K562 (cell line): ENCODE results near the gene TCOF1. TPM values are rescaled to one million over a fixed set of nuclear protein-coding genes. Genes with fewer than 3 reads are reported as not detected.

Source experiments
- ATAC-seq: fragments of 200-7000 bp; cut with Tn5 transposase; 3 replicates; pipeline ENCODE4 v1.9.1; 2020; ENCODE audit warnings: moderate library complexity
- BruUV-seq: library from RNA; stranded (reverse); fragments of 400-500 nt; replicated peaks from 2 replicates; lab custom pipeline; 2021; lab: Mats Ljungman, UMichigan
- CTCF ChIA-PET: fragments of 300-600 bp; formaldehyde crosslinking; extraction: SDS; loops from one replicate; lab custom pipeline; 2021; ENCODE audit warnings: low intra/inter-chr PET ratio; lab: Yijun Ruan, JAX
- POLR2A ChIA-PET: fragments of 300-600, 350-650 bp; sonication (Branson Sonifier 250); formaldehyde crosslinking; extraction: SDS; loops from one replicate; lab custom pipeline; 2021; ENCODE audit warnings: antibody characterized with exemption, inconsistent platforms; lab: Yijun Ruan, JAX
- DNase-seq, 4 experiments: peaks; one replicate each; pipeline versions ENCODE4 v3.0.0 to v3.0.0-alpha.2; 2011 to 2018; ENCODE audit warnings: low spot score in 3 of 4, mixed read lengths in 3 of 4; ENCODE audit errors: extremely low read depth in 1 of 4
- FAIRE-seq: peaks from 2 replicates; lab custom pipeline; 2011; peaks lifted over from hg19 to GRCh38; lab: Jason Lieb, UNC
- H2AFZ ChIP-seq: 2 replicates; pipeline ENCODE4 v1.6.0; 2011; ENCODE audit warnings: low read depth, low read length, control low read depth, inconsistent platforms
- H3K27ac ChIP-seq: fragments of 200-600 bp; 3 replicates; pipeline ENCODE4 v1.8.0; 2011; ENCODE audit warnings: low read depth, mild to moderate bottlenecking, control low read depth, inconsistent platforms, low read length, moderate library complexity, mixed read lengths; ENCODE audit errors: extremely low read depth
- H3K27me3 ChIP-seq, 2 experiments: fragments of 300-600 bp in 1 of 2; 2 replicates in 1 of 2; 3 replicates in 1 of 2; pipeline versions ENCODE4 v1.6.0 to v1.8.0; 2011; ENCODE audit warnings: inconsistent platforms in 2 of 2, low read length in 2 of 2, mild to moderate bottlenecking in 1 of 2, mixed read lengths in 1 of 2, moderate library complexity in 1 of 2; ENCODE audit not compliant: control insufficient read depth in 2 of 2, insufficient read depth in 2 of 2
- H3K36me3 ChIP-seq: fragments of 300-600 bp; 3 replicates; pipeline ENCODE4 v1.8.0; 2011; ENCODE audit warnings: mild to moderate bottlenecking, low read length, inconsistent platforms; ENCODE audit not compliant: control insufficient read depth, insufficient read depth
- H3K4me1 ChIP-seq, 2 experiments: fragments of 200-600 bp in 1 of 2; replicated peaks in 1 of 2; 2 replicates in 1 of 2; 3 replicates in 1 of 2; pipeline versions ENCODE4 v1.5.1 to v1.8.0; 2011; ENCODE audit warnings: inconsistent platforms in 2 of 2, low read length in 2 of 2, mild to moderate bottlenecking in 1 of 2, mixed read lengths in 1 of 2, moderate library complexity in 1 of 2; ENCODE audit not compliant: control insufficient read depth in 2 of 2, insufficient read depth in 2 of 2
- H3K4me2 ChIP-seq: 2 replicates; pipeline ENCODE4 v1.6.1; 2011; ENCODE audit warnings: low read length, control low read depth, inconsistent platforms, mixed read lengths; ENCODE audit not compliant: insufficient read depth
- H3K4me3 ChIP-seq: fragments of 200-600 bp; sonication (generic), shearing (Covaris generic); 2 replicates; pipeline ENCODE4 v1.5.1; 2016; ENCODE audit warnings: control low read depth, inconsistent platforms
- H3K79me2 ChIP-seq: fragments of 200-600 bp; 3 replicates; pipeline ENCODE4 v1.8.0; 2011; ENCODE audit warnings: low read length, inconsistent platforms; ENCODE audit not compliant: control insufficient read depth, insufficient read depth
- H3K9ac ChIP-seq, 2 experiments: 2 replicates each; pipeline versions ENCODE4 v1.6.0 to v1.6.1; 2011; ENCODE audit warnings: low read depth in 2 of 2, low read length in 2 of 2, control low read depth in 1 of 2, inconsistent platforms in 1 of 2, mild to moderate bottlenecking in 1 of 2, mixed read lengths in 1 of 2; ENCODE audit not compliant: insufficient read depth in 1 of 2
- H3K9me1 ChIP-seq: one replicate; pipeline ENCODE4 v1.6.0; 2011; ENCODE audit warnings: inconsistent platforms, mild to moderate bottlenecking, low read length, moderate library complexity; ENCODE audit not compliant: control insufficient read depth, insufficient read depth
- H3K9me3 ChIP-seq: replicated peaks from 2 replicates; pipeline ENCODE4 v1.5.1; 2011; ENCODE audit warnings: low read depth, low read length, inconsistent platforms; ENCODE audit not compliant: control insufficient read depth, insufficient read depth
- H4K20me1 ChIP-seq: replicated peaks from 2 replicates; pipeline ENCODE4 v1.6.1; 2011; ENCODE audit warnings: low read length, inconsistent platforms, mixed read lengths; ENCODE audit not compliant: control insufficient read depth, insufficient read depth
- ASH1L ChIP-seq: fragments of 450-650 bp; IDR thresholded peaks from 2 replicates; pipeline ENCODE4 v1.6.1; 2018; ENCODE audit warnings: borderline replicate concordance, mild to moderate bottlenecking, low read depth; ENCODE audit not compliant: partially characterized antibody
- DMBX1 ChIP-seq: fragments of 250-450 bp; sonication (Bioruptor Pico); IDR thresholded peaks from 2 replicates; pipeline ENCODE4 v1.8.0; 2022; ENCODE audit warnings: inconsistent platforms, mild to moderate bottlenecking, moderate library complexity, borderline replicate concordance
- ETV5 ChIP-seq: sonication (generic); formaldehyde crosslinking; IDR thresholded peaks from 2 replicates; pipeline ENCODE4 v1.4.0; 2020; ENCODE audit warnings: low read depth, mild to moderate bottlenecking, missing genetic modification reagents
- EWSR1 ChIP-seq: fragments of 450-650 bp; IDR thresholded peaks from 2 replicates; pipeline ENCODE4 v1.6.1; 2018; ENCODE audit warnings: borderline replicate concordance, mild to moderate bottlenecking, low read depth, moderate library complexity; ENCODE audit not compliant: partially characterized antibody
- FOXO4 ChIP-seq: fragments of 450-650 bp; formaldehyde crosslinking; IDR thresholded peaks from 2 replicates; pipeline ENCODE4 v1.4.0; 2020; ENCODE audit warnings: mild to moderate bottlenecking, moderate library complexity
- IRF1 ChIP-seq: sonication (generic); formaldehyde crosslinking; IDR thresholded peaks from 2 replicates; pipeline ENCODE4 v1.8.0; 2022; ENCODE audit warnings: missing genetic modification reagents, mild to moderate bottlenecking, borderline replicate concordance
- PATZ1 ChIP-seq: fragments of 250-450 bp; sonication (Bioruptor Pico); IDR thresholded peaks from 2 replicates; pipeline ENCODE4 v1.5.0; 2020; ENCODE audit warnings: mild to moderate bottlenecking, borderline replicate concordance
- XRCC3 ChIP-seq: fragments of 450-650 bp; IDR thresholded peaks from 2 replicates; pipeline ENCODE4 v1.6.1; 2017; ENCODE audit warnings: mild to moderate bottlenecking, moderate library complexity
- ZNF518B ChIP-seq: fragments of 250-450 bp; sonication (Bioruptor Pico); IDR thresholded peaks from 2 replicates; pipeline ENCODE4 v1.5.0; 2021; ENCODE audit warnings: mild to moderate bottlenecking, moderate library complexity
- WGBS: fragments of 100-300 bp; shearing (Covaris generic); methylation state at CpG from one replicate; pipeline ENCODE4 v1.1.6; 2016; ENCODE audit warnings: low coverage, mixed read lengths; ENCODE audit not compliant: insufficient coverage; ENCODE audit errors: missing lambda C conversion rate; 5-methylcytosine and 5-hydroxymethylcytosine counted together
- in situ Hi-C: fragments of 300-500 bp; cut with MboI; formaldehyde crosslinking; loops from 4 replicates; pipeline ENCODE4 v1.15.0; 2018; ENCODE audit warnings: inconsistent platforms, mixed read lengths
- intact Hi-C: fragments of 100-400 bp; cut with micrococcal nuclease; formaldehyde crosslinking; loops from 2 replicates; pipeline ENCODE4 v1.14.2; 2022
- polyA plus RNA-seq, 8 experiments: library from polyadenylated mRNA; depleted of rRNA in 4 of 8; stranded (reverse) in 5 of 8; unstranded in 3 of 8; fragments of >200 nt; fragmentation: Nextera tagmentation in 2 of 8; fragmentation: Illumina TruSeq in 1 of 8; extraction: Ambion mirVana in 2 of 8; extraction: Trizol in 1 of 8; gene quantifications; 2 replicates each; pipeline versions ENCODE4 v1.2.1 to v1.2.3, GENCODE V29; 2011 to 2014; ENCODE audit warnings: inconsistent platforms in 1 of 8, missing spikeins in 1 of 8
- total RNA-seq, 7 experiments: library from RNA; depleted of rRNA in 6 of 7; stranded (reverse); fragments of >200 nt in 6 of 7; fragmentation: Illumina TruSeq in 2 of 7; extraction: Trizol in 2 of 7; gene quantifications; 2 replicates each; pipeline versions ENCODE4 v1.2.1 to v1.2.3, GENCODE V29; 2011 to 2021; ENCODE audit warnings: low replicate concordance in 1 of 7

The TCOF1 gene
- total and polyA plus RNA-seq, 9 of the 15 experiments (the other 6 are each of a cell fraction or from before 2014, with no cell fraction given): 9.8 to 134 (median 61.7) TPM

- Histone ChIP-seq H3K36me3 (no peaks in the 10 kb centered on the region), H3K9ac (no peak overlapping the region), H2AFZ (no peak overlapping the region), H3K9me1 (no peaks in the 10 kb centered on the region), H3K27ac (no peak overlapping the region), H3K4me3 (no peak overlapping the region), H3K27me3 (peaks cover 2 to 27% of the 10 kb centered on the region in 2 experiments; a peak in 3 of 5 replicates), H3K9me3 (no peaks in the 10 kb centered on the region; the same call in 1 of the 2 replicates), H4K20me1 (peaks cover 2% of the 10 kb centered on the region; the same call in 1 of the 2 replicates), H3K79me2 (no peaks in the 10 kb centered on the region), H3K4me2 (no peak overlapping the region), H3K4me1 (peaks cover 0 to 4% of the 10 kb centered on the region in 2 experiments; a peak in 2 of 5 replicates)
- no peak for DNase-seq
- intact Hi-C loops: no loop called here
- ChIA-PET CTCF (no interaction called here), POLR2A (no interaction called here)
- no peak for FAIRE-seq
- TF ChIP-seq EWSR1 (no peak), IRF1 (CRISPR knock-in tag) (no peak), DMBX1 (CRISPR knock-in tag) (no peak), ASH1L (no peak), XRCC3 (no peak), FOXO4 (no peak), ETV5 (CRISPR knock-in tag) (no peak), PATZ1 (no peak), ZNF518B (no peak)
- ATAC-seq: no peak
- in situ Hi-C loops: no loop called here
- WGBS: 0% methylated on average over 1 of the region's 1 CpG
- BruUV-seq: no TSS peak
Measured at GRCh38 chr5:150321784-150322183, 35.7 kb upstream of the TCOF1 start.
